Measurements from ENCODE around the gene MYEF2. TPM values are rescaled to one million over a fixed set of nuclear protein-coding genes. Genes with fewer than 3 reads are reported as not detected.

The MYEF2 gene
- total RNA-seq, 1 donor from 2014 or later: 23.1 TPM

GRCh38 chr15:48103647-48104046, 74.4 kb downstream of the MYEF2 start:
- H3K27ac Mint-ChIP-seq: no peak overlapping the region
- TF ChIP-seq, protein P1, sequence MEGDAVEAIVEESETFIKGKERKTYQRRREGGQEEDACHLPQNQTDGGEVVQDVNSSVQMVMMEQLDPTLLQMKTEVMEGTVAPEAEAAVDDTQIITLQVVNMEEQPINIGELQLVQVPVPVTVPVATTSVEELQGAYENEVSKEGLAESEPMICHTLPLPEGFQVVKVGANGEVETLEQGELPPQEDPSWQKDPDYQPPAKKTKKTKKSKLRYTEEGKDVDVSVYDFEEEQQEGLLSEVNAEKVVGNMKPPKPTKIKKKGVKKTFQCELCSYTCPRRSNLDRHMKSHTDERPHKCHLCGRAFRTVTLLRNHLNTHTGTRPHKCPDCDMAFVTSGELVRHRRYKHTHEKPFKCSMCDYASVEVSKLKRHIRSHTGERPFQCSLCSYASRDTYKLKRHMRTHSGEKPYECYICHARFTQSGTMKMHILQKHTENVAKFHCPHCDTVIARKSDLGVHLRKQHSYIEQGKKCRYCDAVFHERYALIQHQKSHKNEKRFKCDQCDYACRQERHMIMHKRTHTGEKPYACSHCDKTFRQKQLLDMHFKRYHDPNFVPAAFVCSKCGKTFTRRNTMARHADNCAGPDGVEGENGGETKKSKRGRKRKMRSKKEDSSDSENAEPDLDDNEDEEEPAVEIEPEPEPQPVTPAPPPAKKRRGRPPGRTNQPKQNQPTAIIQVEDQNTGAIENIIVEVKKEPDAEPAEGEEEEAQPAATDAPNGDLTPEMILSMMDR (IDR thresholded peaks at IDR 0.05): no peak
- no peak for DNase-seq
- H3K36me3 Mint-ChIP-seq (ENCODE audit: low read depth): no peaks in the 10 kb centered on the region
- H3K4me3 Mint-ChIP-seq: no peak overlapping the region
- ChIA-PET CTCF (no interaction called here), POLR2A (no interaction called here)
- H3K4me1 Mint-ChIP-seq: no peaks in the 10 kb centered on the region
- peaks cover 11% of the 10 kb centered on the region for H3K27me3 Mint-ChIP-seq
- no peak for ATAC-seq (ENCODE audit: low read depth)
- intact Hi-C loops (cut with micrococcal nuclease): no loop called here
- H3K9me3 Mint-ChIP-seq: no peaks in the 10 kb centered on the region

DNA sequence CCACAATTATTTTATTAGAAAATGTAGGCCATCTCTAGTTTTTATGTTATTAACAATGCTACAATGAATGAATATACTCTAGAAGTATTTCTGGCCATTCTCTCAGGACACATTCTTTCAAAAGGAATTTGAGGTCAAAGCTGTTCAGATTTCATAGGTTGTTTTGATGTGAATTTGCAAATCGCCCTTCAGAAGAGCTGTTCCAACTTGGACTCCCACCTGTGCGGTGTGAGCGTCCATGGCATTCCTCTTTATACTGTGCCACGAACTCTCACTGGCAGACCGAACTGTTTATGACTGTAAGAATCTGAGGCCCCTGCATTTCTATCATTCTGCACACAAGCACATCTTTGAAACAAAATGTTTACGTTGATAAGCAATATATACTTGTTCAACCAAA, 75.9 kb downstream of the MYEF2 start:
- intact Hi-C loops (cut with micrococcal nuclease): no loop called here
- H3K4me1 Mint-ChIP-seq: no peaks in the 10 kb centered on the region
- no peaks in the 10 kb centered on the region for H3K9me3 Mint-ChIP-seq
- no peak overlapping the region for H3K27ac Mint-ChIP-seq
- TF ChIP-seq, protein P1 (IDR thresholded peaks at IDR 0.05): no peak
- no peak overlapping the region for H3K4me3 Mint-ChIP-seq
- ATAC-seq (ENCODE audit: low read depth): no peak
- no peaks in the 10 kb centered on the region for H3K36me3 Mint-ChIP-seq (ENCODE audit: low read depth)
- no peak for DNase-seq
- POLR2A ChIA-PET: no interaction called here
- peaks cover 11% of the 10 kb centered on the region for H3K27me3 Mint-ChIP-seq
- CTCF ChIA-PET: no interaction called here

DNA sequence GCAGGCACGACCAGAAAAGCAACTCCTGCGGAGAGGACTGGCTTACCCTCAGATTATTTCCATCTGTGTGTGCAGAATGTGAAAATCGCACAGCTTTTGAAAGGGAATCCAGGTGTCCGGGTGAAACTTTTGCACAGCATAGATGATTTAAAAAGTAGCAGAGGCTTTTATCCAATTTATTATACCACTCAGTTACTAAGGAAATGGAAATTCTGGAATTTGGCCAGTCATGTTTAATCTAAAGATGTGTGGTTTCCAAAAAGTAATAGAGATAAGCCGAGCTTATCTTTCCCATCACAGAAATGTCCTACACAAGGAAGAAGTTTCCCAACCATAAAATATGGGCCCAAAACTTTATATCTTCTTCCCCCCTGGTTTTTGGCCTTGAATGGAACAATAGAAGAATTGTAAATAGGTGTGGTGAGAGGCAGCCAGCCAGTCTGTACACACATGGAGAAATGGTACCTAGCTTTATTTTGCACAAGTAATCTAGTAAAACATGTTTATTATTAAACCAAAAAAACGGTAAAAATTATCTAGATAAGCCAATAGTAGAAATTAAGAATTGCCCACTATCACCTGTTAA, 76.6 kb downstream of the MYEF2 start:
- H3K36me3 Mint-ChIP-seq (ENCODE audit: low read depth): no peaks in the 10 kb centered on the region
- H3K4me1 Mint-ChIP-seq: no peaks in the 10 kb centered on the region
- no peak overlapping the region for H3K27ac Mint-ChIP-seq
- no peak for ATAC-seq (ENCODE audit: low read depth)
- ChIA-PET CTCF (no interaction called here), POLR2A (no interaction called here)
- H3K9me3 Mint-ChIP-seq: no peaks in the 10 kb centered on the region
- H3K4me3 Mint-ChIP-seq: no peak overlapping the region
- no peak for DNase-seq
- TF ChIP-seq, protein P1 (IDR thresholded peaks at IDR 0.05): no peak
- intact Hi-C loops (cut with micrococcal nuclease): no loop called here
- peaks cover 9% of the 10 kb centered on the region for H3K27me3 Mint-ChIP-seq

GRCh38 chr15:48097264-48097663, 80.8 kb downstream of the MYEF2 start:
- no peak overlapping the region for H3K27ac Mint-ChIP-seq

GRCh38 chr15:48096813-48097212, 81.3 kb downstream of the MYEF2 start:
- no peak for ATAC-seq (ENCODE audit: low read depth)
- no peak overlapping the region for H3K27ac Mint-ChIP-seq
- no peak overlapping the region for H3K4me3 Mint-ChIP-seq
- H3K36me3 Mint-ChIP-seq (ENCODE audit: low read depth): no peaks in the 10 kb centered on the region
- no peaks in the 10 kb centered on the region for H3K4me1 Mint-ChIP-seq
- H3K27me3 Mint-ChIP-seq: peaks cover 3% of the 10 kb centered on the region
- TF ChIP-seq, protein P1 (IDR thresholded peaks at IDR 0.05): no peak
- DNase-seq: no peak
- no peaks in the 10 kb centered on the region for H3K9me3 Mint-ChIP-seq
- CTCF ChIA-PET: no interaction called here
- POLR2A ChIA-PET: no interaction called here
- intact Hi-C loops (cut with micrococcal nuclease): no loop called here

More at GRCh38 chr15:48097264-48097663, 80.8 kb downstream of the MYEF2 start:
- CTCF ChIA-PET: no interaction called here
- H3K4me1 Mint-ChIP-seq: no peaks in the 10 kb centered on the region
- peaks cover 3% of the 10 kb centered on the region for H3K27me3 Mint-ChIP-seq
- TF ChIP-seq, protein P1 (IDR thresholded peaks at IDR 0.05): no peak
- ATAC-seq (ENCODE audit: low read depth): no peak
- no peak for DNase-seq
- POLR2A ChIA-PET: no interaction called here
- H3K9me3 Mint-ChIP-seq: no peaks in the 10 kb centered on the region
- H3K36me3 Mint-ChIP-seq (ENCODE audit: low read depth): no peaks in the 10 kb centered on the region
- no peak overlapping the region for H3K4me3 Mint-ChIP-seq
- intact Hi-C loops (cut with micrococcal nuclease): no loop called here

All from activated B cell treated with CpG ODN at 0.5 μM for 24 hours (primary cell).